Daoy (cell line): ENCODE measurements around the gene ATF5. TPM values are rescaled to one million over a fixed set of nuclear protein-coding genes. Genes with fewer than 3 reads are reported as not detected.
"Not testable (repeated sequence)": the region's sequence is repeated elsewhere in the genome, so short reads cannot be mapped to it uniquely, and the experiment has no call there.

Experiments
- DNase-seq: peaks from one replicate; pipeline ENCODE4 v3.0.0-alpha.2; 2015; ENCODE audit warnings: low read depth
- total RNA-seq: library from RNA; depleted of rRNA; stranded (reverse); fragments of >200 nt; shearing (Covaris generic); gene quantifications from 2 replicates; pipeline ENCODE4 v1.2.3, GENCODE V29; 2014

ATF5 gene
- total RNA-seq, 1 experiment from 2014 or later: 17.4 TPM

DNA sequence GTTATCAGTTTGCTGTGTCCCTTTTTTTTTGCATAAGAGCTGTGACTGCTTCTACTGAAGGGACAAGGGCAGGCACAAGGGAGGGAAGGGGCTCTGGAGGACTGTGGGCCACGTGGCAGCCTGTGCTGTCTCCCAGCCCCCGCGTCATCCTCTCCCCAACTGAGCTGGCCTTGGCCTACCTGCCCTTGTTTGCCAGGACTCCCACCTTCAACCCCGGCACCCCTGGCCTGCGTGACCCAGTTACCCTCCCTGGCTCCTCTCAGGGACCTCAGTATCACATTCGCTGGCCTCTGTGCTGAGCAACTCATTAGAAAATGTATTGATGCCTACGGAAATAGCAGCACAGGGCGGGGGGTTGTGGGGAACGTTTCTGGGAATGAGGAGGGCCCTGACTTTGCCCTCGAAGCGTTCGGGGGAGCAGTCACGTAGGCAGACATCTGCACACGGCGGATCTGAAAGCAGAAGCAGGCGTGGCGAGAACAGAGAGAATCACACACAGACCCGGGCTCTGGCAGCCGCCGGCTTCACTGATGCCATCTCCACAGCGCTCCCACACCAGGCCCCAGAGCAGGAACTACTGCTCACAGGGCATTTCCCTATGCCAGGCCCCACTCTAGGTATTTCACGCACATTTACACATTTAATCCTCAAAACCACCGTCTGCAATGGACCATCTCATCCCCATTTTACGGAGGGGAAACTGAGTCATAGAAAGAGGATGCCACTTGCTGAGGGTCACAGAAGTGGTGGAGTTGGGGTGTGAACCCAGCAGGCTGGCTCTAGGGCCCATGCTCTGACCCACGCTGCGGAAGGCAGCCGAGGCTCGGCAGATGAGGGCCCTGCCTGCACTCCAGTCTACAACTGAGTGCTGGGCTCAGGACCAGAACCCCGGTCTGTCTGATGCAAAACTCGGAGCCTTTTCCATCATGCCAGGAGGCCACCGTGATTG is 5.7 kb upstream of the ATF5 start:
- DNase-seq: no peak

DNA sequence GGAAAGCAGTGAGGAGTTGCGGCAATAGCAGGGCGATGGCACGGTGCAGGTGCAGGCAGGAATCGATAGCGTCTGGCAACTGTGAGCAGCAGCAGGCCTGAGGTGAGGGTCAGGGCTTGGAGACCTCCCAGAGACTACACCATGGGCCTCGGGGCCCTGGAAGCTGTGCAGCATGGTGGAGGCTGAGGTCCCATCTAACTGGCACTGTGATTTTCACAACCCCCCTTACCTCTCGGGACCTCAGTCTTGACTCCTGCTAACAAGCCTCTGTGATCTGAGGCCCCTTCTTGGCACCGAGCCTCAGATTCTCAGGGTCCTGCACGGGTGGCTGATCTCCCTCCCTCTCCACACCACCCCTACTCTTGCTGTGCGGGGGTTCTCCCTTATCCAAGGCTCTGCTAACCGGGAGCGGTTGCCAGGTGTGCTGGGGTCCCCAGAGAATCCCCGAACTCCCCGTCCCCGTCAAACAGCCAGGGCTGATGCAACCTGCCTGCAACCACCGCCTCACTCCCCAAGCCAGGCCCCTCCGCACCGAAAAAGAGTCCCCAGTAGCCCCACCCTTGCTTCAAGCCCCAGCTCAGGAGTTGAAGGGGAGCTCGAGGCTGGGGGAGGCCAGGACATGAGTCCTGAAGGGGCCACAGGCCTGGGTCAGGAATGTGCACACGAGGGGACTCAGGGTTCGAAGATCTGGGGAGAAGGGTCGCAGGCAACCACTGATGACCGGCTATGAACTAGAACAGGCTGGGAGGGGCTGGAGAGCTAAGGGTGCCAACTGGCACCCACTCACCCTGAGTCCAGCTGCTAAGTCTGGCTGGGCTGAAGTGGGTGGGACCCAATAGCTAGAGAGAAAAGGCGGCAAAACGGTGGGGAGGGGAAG is 4.8 kb upstream of the ATF5 start:
- no peak for DNase-seq

DNA sequence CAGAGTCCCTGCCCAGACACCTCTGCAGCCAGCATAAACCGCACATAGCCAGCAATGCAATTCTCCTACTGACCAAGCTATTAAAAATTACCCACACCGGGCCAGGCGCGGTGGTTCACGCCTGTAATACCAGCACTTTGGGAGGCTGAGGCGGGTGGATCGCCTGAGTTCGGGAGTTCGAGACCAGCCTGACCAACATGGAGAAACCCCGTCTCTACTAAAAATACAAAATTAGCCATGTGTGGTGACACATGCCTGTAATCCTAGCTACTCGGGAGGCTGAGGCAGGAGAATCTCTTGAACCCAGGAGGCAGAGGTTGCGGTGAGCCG is 4.2 kb upstream of the ATF5 start:
- not testable (repeated sequence) for DNase-seq

DNA sequence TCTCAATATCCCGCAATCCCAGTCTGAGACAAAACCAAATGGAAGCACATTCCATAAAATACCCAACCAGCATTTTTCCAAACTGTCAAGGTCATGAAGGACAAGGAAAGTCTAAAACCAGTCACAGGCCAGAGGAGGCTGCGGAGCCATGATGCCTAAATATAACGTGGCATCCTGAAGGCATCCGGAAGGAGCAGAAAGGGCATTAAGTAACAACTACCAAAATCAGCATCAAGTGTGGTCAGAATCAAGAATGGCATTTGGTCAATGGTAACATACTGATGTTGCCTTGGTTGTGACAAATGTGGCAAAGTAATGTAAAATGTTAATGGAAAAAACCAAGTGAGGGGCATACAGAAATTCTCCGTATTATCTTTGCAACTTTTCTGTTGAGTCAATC is 3.5 kb upstream of the ATF5 start:
- no peak for DNase-seq

DNA sequence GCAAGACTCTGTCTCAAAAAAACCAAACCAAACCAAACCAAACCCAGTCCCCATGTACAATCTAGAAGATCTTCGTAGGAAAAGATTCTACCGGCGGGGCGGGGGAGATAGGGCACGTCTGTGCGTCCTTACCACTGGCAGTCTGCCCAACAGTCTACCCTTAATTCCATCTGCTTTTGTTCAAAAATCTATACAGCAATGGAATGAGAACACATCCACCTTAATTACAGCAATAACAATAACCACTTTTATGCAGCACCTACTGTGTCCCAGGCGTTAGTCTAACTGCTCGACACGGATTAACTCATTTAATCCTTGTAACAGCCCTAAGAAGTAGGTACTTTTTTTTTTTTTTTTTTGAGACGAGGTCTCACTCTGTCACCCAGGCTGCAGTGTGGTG is 2.5 kb upstream of the ATF5 start:
- DNase-seq: no peak

DNA sequence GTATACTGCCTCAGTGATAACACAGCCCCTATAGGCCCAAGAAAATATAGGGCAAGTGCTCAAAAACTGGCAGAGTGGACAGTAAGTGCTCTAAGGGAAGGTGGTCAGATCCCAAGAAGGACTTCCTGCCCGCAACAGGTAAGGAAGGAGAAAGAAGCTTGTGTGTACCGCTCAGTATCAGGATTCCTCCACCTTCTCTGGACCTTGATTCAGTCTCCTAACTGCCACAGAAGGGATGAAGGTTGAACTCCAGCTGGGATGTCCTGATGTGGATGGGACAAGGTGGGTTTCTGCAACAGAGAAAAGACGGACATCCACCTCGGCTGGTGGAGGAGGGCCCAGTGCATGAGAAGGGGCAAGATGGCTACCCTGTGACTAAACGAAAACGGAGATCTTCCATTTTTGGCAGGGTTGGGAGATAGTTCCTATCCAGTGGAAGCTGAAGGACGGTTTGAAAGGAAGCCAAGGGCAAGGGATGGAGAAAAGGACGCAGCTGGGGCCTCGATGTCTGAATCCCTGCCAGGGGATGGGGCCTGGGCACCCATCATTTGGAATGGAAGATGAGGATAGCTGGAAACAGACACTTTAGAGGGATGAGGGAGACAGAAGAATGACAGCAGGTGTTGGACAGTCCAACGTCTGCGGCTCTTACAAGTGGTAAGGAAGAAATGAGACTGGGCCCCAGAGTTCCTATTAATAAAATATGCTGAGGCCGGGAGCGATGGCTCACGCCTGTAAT is 1.3 kb upstream of the ATF5 start:
- no peak for DNase-seq

DNA sequence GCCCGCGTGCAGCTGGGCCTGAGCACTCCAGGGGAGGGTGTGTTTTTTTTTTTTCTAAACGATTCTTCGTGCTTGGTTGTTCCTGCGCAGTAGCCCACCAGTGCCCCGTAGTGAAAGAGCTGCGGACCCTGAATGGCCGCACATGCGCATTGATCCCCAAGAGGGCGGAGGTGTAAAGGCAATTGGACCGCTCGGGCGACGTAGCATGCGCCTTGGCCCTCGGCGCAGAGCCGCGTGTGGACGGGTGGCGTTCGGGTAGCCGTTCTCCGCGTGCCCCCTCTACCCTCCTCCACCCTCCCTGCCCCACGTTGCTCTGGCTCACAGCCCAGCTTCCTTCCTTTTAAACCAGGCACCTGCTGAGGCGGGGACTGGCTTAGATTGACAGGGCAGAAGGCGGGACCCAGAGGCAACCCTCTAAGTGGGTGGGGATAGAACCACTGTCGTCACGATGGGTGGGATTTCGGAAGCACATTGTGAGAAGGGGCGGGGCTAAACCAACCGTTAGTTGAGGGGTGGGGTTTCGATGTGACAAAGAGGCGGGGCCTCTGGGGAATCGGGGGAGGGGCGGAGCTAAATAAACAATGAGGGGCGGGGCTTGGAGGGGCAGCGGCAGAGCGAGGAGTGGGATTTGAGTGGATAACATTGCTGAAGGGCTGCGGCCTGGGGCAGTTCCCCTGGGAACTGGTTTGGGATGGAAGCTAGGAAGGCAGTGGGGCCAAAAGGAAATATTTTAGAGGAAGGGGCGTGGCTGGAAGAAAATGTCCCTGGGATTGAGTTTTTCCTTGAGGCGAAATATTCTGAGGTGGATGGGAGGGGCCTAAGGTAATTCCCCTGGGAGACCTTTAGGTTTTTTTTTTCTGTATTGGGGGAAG is 842 bp downstream of the ATF5 start:
- peak; percentile 96 for DNase-seq

DNA sequence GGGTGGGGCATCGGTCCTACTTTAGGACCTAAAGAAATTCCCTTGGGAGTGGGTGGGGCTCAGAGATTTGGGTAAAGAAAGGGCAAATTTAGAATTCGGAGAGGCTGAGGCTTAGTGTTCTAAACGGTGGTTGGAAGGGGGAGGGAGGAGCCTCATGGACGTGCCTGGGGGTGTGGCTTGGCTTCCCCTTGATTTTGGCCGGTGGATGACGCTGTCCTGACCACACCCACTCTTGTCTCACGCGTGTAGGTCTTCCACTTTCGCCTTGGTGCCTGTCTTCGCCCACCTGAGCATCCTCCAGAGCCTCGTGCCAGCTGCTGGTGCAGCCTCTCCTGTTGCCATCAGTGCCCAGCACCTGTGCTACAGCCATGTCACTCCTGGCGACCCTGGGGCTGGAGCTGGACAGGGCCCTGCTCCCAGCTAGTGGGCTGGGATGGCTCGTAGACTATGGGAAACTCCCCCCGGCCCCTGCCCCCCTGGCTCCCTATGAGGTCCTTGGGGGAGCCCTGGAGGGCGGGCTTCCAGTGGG is 1.5 kb downstream of the ATF5 start:
- DNase-seq: no peak

DNA sequence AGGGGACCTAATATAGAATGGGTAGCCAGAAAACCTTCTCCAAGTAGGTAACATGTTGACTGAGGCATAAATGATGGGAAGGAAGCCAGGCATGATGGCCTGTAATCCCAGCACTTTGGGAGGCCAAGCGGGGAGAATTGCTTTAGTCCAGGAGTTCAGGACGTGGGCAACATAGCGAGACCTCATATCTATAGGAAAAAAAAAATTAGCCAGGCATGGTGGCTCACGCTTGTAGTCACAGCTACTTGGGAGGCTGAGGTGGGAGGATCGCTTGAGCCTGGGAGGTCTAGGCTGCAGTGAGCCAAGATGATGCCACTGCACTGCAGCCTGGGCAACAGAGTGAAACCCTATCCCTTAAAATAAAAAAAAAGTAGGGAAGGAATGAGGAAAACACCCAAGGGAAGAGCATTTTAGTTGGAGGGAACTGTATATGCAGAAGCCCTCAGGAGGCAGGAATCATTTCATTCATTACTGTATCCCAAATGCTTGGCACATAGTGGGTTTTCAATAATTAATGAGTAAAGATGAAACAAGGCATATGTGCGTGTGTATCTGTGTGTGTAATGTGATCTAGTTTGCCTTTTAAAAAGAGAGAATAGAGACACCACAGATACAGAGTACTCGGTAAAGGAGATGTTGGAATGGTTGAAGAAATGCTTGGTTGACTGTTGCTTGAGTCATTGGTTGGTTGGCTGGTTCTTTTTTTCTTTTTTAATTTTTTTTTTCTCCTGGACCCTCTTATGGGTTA is 2.5 kb downstream of the ATF5 start:
- no peak for DNase-seq

DNA sequence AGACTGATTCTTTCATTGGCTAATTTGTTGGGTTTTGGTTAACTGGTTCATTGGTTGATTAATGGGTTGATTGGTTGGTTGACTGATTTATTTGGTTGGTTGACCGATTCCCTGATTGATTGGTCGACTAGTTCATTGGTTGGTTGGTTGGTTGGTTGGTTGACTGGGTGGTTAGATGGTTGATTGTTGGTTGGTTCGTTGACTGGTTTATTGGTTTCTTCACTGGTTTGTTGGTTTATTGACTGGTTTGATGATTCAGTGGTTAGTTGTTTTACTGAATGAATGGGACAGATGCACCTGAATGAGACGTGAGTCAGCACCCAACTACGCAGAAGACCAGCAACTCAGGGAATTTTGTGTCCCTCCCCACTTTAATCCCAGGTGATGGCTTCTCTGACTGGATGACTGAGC is 3.0 kb downstream of the ATF5 start:
- no peak for DNase-seq

DNA sequence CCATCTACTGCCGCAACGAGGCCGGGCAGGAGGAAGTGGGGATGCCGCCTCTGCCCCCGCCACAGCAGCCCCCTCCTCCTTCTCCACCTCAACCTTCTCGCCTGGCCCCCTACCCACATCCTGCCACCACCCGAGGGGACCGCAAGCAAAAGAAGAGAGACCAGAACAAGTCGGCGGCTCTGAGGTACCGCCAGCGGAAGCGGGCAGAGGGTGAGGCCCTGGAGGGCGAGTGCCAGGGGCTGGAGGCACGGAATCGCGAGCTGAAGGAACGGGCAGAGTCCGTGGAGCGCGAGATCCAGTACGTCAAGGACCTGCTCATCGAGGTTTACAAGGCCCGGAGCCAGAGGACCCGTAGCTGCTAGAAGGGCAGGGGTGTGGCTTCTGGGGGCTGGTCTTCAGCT is 3.7 kb downstream of the ATF5 start:
- no peak for DNase-seq

DNA sequence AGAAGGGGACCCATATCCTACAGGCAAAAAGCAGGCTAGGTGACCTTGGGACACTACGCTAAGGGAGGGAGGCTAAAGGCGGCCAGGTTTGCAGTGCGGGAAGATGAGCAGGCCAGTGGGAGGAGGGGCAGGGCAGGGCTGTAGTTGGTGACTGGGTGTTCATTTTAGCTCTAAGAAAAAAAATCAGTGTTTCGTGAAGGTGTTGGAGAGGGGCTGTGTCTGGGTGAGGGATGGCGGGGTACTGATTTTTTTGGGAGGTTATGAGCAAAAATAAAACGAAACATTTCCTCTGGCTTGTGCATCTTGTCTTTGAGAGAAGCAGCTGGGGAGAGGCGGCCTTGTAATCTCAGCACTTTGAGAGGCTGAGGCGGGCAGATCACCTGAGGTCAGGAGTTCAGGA is 4.6 kb downstream of the ATF5 start:
- DNase-seq: no peak

DNA sequence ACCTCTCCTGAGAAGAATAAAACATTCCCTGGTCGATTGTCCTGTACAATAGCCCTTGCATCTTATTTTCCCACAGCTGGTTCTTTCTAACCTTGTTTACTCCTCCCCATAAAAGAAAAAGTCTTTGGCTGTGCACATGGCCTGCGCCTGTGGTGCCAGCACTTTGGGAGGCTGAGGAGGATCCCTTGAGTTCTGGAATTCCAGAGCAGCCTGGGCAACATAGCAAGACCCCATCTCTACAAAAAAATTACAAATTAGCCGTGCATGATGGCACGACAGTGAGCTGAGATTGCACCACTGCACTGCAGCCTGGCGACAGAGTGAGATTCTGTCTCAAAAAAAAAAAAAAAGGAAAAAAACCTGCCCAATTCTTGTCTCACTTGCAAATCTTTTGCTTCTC is 7.5 kb downstream of the ATF5 start:
- no peak for DNase-seq

DNA sequence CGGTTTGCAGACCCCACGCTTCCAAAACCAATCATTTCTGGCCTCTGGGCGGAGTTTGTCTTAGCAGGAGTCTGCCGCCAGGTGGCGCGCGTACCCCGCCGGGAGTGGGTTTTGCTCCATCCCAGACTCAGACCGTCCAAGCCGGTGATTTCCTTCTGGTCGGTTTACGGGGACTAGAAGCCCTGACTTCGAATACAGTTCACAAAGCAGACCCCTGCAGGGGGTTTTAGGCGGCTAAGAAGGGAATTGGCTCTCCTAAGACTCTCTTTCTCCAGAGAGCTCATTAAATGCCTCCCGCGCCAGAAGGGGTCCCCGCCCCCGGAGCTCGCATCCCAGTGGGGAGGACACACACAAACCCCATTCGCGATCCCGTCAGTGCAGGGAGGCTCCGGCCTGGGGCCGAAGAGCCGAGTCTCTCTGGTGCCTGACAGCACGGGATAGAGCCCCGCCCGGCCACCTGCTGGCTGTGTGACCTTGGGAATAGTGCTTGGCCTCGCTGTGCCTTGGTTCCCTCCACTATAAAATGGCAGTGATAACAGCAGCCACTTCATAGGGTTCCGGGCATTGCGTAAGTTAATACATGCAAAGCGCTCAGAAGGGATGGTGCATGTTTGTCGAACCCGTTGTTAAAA is 8.9 kb downstream of the ATF5 start:
- DNase-seq: peak; percentile 83

DNA sequence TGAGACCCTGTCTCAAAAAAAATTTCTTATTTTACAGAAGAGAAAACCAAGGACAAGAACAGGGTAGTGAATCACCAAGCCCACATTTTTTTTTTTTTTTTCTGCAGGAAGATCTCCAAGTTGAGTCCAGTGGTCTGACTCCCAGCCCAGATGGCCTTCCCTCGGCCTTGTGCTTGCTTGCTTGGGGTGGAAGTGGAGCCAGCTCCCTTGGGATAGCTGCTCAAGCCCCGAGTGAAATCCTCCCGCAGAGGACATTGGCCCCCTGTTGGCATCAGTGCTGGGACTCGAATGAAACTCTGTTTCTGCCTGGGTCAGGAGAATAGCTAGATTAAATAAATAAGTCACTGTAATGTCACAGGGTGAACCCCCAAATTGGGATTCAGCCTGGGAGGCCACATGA is 9.7 kb downstream of the ATF5 start:
- DNase-seq: no peak

DNA sequence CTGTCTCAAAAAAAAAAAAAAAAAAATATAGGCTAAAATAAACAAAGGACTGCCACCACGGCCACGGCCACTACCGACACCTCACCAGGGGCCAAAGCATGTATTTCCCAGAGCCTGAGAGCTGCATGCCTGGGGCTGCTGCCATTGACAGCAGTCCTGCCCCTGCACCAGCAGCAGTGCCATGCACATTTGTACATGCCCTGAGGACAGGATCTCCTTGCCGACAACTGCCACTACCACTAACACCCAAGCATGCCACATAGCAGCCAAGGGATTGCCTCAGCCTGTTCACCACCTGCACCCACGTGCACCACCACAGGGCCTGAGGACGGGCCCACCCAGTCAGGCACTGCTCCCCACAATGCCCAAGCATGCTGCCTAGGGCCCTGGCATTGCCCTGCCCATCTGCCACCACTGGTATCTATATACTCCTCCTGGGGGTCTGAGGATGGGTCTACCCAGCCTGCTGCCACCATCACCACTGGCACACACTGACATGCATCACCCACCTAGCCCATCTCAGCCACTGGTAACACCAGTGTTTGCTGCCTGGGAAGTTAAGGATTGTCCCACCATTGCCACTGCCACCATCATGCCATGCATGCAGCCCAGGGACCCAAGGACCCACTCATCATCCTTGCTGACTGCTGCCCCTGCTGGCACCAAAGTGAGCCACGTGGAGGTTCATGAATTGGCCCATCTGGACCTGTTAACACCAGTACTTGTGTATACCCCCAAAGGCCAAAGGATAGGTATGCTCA is 10.9 kb downstream of the ATF5 start:
- no peak for DNase-seq

DNA sequence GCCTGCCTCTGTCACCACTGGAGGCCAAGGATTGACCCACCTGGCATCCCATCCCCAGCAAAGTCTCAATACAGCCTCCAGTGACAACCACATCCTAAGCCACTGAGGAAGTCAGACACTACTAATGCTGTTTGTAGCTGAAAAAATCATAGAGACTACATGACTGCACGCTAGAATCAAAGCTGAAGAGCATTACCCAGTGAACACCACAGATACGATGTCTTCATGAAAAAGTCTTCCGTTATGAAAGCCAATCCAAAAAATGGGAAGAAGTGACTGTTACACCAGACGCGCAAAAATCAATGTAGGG is 11.4 kb downstream of the ATF5 start:
- DNase-seq: no peak

DNA sequence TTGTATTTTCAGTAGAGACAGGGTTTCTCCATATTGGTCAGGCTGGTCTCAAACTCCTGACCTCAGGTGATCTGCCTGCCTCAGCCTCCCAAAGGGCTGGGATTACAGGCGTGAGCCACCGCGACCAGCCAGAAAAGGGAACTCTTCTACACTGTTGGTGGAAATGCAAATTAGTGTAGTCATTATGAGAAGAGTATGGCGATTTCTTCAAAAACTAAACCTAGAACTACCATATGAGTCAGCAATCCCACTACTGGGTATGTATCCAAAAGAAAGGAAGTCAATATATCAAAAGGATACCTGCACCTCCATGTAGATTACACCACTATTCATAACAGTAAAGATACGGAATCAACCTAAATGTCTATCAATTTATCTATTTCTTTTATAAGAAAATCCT is 15.6 kb downstream of the ATF5 start:
- not testable (repeated sequence) for DNase-seq

DNA sequence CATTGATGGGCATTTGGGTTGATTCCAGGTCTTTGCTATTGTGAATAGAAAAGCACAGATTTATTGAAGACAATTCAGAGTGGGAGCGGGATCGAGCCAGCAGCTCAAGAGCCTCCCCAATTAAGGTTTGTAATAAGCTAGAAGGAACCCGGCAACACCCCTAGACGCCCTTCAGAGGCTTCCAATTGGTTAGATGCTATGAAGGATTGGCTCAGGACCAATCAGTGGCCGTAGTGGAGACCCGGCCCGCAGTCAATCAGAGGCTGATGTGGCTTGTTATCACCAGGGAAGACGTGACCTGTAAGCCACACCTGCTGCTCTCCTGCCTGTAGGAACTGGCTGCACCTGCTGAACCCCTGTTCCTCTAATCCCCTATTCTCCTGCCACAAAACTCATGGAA is 17.4 kb downstream of the ATF5 start:
- no peak for DNase-seq
